Activated T-cell treated with anti-CD3 and anti-CD28 coated beads, Interleukin-2, amount 50 U/mL, for 1 hour (primary cell): Measurements from ENCODE around the gene OR10K2.
"Not testable (repeated sequence)": the region's sequence is repeated elsewhere in the genome, so short reads cannot be mapped to it uniquely, and the experiment has no call there.

Experiments used
- DNase-seq: peaks from one replicate; pipeline ENCODE4 v3.0.0-alpha.2; 2020

Gene OR10K2

GRCh38 chr1:158426137-158426536, at the start of gene OR10K2:
Gene OR10K2 (minus strand): TSS chr1:158426237. CDS start chr1:158420866, 5,371 bp downstream.
- no peak for DNase-seq

DNA sequence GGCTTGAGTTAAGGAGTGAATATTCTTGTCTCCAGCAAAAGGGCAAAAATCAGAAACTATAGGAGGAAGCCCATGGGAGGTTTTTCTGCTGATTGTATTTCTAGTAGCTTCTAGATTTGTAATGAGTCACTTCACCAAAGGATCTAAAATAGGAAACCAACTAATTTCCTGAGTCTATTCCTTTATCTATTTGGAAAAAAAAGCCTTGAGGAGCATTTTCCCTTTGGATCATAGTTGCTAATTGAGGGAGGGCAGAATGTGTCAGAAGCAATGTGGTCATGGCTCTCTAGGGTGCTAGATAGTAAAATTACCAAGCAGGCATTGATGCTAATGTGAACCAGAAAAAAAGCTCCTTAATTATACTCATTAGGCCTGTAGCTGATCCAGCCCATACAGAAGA, 45.9 kb upstream of the OR10K2 start, which contains the start of gene OR10R2:
TSS of gene OR10R2 (plus strand) at position 301 of the 400 bp plus-strand sequence. CDS start 106 bp downstream, outside the sequence.
- no peak for DNase-seq

GRCh38 chr1:158461534-158461933, 35.5 kb upstream of the OR10K2 start, which contains the start of gene OR10K1:
Gene OR10K1 (plus strand): TSS chr1:158461834. CDS start chr1:158465562, 3,728 bp downstream.
- DNase-seq, result no peak

DNA sequence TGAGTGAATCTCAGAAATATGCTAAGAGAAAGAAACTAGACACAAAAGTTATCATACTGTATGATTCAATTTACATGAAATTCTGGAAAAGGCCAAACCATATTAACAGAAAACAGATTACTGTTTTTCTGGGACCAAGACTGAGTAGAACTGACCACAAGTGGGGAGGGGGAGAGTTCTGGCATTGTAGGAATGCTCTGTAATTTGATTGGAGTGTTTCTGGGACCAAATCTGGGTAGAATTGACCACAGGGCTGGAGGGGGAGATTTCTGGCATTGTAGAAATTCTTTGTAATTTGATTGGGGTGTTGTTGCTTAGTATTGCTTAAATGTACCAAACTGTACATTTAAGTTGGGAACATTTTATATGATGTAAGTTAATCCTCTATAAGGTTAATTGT, 32.2 kb upstream of the OR10K2 start:
- DNase-seq, result no peak

GRCh38 chr1:158457246-158457645, 31.2 kb upstream of the OR10K2 start:
- no peak for DNase-seq

DNA sequence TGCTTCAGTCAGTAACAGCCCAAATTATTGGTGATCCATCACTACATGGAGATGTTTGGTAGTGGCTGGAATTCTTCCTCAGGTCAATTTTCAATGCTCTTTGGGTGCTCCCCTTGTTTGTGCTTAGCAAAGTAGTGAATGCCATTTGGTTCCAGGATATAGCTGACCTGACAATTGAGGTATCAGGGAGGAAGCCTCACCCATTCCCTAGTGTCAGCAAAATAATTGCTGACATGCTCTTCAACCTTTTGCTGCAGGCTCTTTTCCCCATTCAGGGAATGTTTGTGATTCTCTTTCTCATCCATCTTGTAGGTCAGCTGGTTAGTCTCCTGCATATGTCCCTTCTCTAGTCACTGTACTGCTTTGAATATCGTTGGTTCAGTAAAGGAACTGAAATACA, 28.5 kb upstream of the OR10K2 start:
- no peak for DNase-seq

DNA sequence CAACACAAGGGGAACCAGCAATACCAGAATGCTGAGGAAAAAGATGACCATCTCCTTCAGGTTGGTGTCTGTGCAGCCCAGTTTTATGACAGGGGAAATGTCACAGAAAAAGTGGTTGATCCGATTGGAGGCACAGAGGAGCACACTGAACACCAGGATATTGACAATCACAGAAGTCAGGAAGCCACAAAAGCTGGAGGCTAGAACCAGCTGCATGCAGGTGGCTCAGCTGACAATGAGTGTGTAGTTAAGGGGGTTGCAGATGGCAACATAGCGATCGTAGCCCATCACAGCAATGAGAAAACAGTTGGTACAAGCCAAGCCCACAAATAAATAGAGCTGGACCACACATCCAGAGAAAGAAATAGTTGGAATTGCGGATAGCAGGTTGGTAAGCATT, 19.3 kb upstream of the OR10K2 start:
- DNase-seq, result no peak

GRCh38 chr1:158434741-158435140, 8.7 kb upstream of the OR10K2 start:
- DNase-seq, result no peak

GRCh38 chr1:158430163-158430562, 4.1 kb upstream of the OR10K2 start:
- DNase-seq, result not testable (repeated sequence)

- DNase-seq, result no peak
These were observed 1.0 kb downstream of the OR10K2 start for GRCh38 chr1:158425027-158425426.

DNA sequence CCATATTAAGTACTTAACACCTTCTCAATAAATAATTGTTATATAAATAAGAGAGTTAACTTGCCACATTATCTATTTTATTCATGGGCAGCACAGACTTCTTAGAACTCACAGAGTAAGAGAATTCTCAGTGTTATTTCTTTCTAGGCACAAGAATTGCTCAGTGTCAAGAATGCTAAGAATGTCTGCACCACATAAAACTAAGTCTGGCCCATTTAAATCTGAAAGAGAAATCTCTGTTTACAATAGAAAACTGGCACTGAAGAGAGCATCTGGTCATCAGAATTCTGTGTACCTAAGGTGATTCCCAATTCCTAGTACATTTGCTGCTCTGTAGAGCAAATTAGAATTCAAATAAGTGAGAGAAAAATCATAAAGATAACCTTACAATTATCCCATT, 3.8 kb downstream of the OR10K2 start:
- no peak for DNase-seq

- no peak for DNase-seq
These were observed 8.5 kb downstream of the OR10K2 start for GRCh38 chr1:158417586-158417985.

- no peak for DNase-seq
These were observed 11.2 kb downstream of the OR10K2 start for GRCh38 chr1:158414651-158415345.

GRCh38 chr1:158407092-158407491, 18.9 kb downstream of the OR10K2 start:
- no peak for DNase-seq

GRCh38 chr1:158400871-158401270, 25.2 kb downstream of the OR10K2 start:
- DNase-seq, result no peak

DNA sequence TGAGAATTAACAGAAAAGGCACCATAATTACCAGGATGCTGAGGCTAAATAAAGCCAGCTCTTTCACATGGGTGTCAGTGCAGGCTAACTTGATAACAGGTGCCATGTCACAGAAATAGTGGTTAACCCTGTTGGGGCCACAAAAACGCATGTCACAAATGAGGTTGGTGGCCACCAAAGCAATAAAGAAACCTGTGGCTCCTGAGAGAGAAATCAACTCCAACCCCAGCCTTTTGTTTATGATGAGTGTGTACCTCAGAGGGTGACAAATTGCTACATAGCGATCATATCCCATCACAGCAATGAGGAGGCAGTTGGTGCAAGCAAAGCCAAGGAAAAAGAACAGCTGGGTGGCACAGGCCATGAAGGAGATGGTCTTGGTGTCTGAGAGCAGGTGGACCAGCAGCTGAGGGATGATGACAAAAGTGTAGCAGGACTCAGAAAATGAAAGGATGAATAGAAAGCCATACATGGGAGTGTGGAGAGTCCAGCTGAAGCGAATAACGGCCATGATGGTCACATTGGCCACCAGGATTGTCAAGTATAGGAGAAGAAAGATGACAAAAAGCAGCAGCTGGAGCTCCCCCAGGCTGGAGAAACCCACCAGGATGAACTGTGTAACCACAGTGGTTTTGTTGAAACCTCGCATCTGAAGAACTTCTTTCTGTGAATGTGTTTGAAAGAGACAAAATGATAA, 27.1 kb downstream of the OR10K2 start, which contains the start of gene OR10T2:
TSS of gene OR10T2 (minus strand) at position 649 of the 697 bp plus-strand sequence. CDS start at position 649, 0 bp downstream.
- no peak for DNase-seq

GRCh38 chr1:158396646-158397045, 29.4 kb downstream of the OR10K2 start:
- no peak for DNase-seq

DNA sequence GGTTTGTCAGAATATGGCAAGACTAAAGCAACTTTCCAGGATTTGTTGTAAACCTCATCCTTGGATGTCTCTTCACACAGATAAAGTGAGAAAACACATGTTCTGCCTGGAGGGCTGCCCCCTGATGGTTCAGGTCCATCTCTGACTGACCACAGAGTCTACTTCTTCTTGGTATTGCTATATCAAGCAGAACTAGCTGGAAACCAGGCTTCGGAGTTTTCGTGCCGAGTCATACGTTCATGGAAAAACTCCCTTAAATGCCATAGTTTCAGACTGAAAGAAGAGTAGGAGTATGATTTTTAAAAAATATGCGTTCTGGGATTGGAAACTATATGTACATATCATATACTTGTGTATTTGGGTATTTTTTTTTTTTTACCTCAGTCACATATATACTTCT, 32.6 kb downstream of the OR10K2 start:
- DNase-seq, result no peak

GRCh38 chr1:158391099-158391498, 34.9 kb downstream of the OR10K2 start:
- no peak for DNase-seq

- no peak for DNase-seq
These were observed 35.7 kb downstream of the OR10K2 start for GRCh38 chr1:158390331-158390730.

- DNase-seq, result no peak
These were observed 51.2 kb downstream of the OR10K2 start for GRCh38 chr1:158374860-158375259.

DNA sequence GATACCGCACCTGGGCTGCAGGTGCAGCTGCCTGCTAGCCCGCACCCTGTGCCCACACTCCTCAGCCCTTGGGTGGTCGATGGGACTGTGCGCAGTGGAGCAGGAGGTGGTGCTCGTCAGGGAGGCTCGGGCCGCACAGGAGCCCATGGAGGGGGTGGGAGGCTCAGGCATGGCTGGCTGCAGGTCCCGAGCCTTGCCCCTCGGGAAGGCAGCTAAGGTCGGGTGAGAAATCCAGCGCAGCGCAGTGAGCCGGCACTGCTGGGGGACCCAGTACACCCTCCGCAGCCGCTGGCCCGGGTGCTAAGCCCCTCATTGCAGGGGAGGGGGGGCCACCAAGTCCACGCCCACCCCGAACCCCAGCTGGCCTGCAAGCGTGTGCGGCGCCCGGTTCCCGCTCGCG, 51.9 kb downstream of the OR10K2 start:
- not testable (repeated sequence) for DNase-seq

GRCh38 chr1:158371188-158371953, 54.7 kb downstream of the OR10K2 start:
- no peak for DNase-seq
